ENCODE measurements around the gene TTC23L. TPM values are rescaled to one million over a fixed set of nuclear protein-coding genes. Genes with fewer than 3 reads are reported as not detected.

The TTC23L gene
- total RNA-seq, 1 experiment from 2014 or later, result 0.54 TPM

- TF ChIP-seq, protein P1, sequence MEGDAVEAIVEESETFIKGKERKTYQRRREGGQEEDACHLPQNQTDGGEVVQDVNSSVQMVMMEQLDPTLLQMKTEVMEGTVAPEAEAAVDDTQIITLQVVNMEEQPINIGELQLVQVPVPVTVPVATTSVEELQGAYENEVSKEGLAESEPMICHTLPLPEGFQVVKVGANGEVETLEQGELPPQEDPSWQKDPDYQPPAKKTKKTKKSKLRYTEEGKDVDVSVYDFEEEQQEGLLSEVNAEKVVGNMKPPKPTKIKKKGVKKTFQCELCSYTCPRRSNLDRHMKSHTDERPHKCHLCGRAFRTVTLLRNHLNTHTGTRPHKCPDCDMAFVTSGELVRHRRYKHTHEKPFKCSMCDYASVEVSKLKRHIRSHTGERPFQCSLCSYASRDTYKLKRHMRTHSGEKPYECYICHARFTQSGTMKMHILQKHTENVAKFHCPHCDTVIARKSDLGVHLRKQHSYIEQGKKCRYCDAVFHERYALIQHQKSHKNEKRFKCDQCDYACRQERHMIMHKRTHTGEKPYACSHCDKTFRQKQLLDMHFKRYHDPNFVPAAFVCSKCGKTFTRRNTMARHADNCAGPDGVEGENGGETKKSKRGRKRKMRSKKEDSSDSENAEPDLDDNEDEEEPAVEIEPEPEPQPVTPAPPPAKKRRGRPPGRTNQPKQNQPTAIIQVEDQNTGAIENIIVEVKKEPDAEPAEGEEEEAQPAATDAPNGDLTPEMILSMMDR (IDR thresholded peaks at IDR 0.05; ENCODE audit: unreplicated experiment), result no peak
- H3K36me3 Mint-ChIP-seq (ENCODE audit: insufficient read depth, unreplicated experiment), result peaks cover 27% of the 10 kb centered on the region
- CTCF ChIA-PET, result interaction anchor here (0.6 kb wide), 1 partner anchor 1365 kb away, joined by 3 read pairs; no protein-coding TSS in a partner anchor
- H3K27ac Mint-ChIP-seq (ENCODE audit: unreplicated experiment), result no peak overlapping the region
- H3K4me3 Mint-ChIP-seq (ENCODE audit: low read depth, unreplicated experiment), result no peak overlapping the region
- peaks cover 16% of the 10 kb centered on the region for H3K4me1 Mint-ChIP-seq (ENCODE audit: low read depth, unreplicated experiment)
- intact Hi-C loops (cut with micrococcal nuclease; ENCODE audit: unreplicated experiment), result no loop called here
- H3K9me3 Mint-ChIP-seq (ENCODE audit: low read depth, unreplicated experiment), result no peaks in the 10 kb centered on the region
- no peak for DNase-seq
- H3K27me3 Mint-ChIP-seq (ENCODE audit: unreplicated experiment), result no peaks in the 10 kb centered on the region
- BruUV-seq (replicated peaks), result no TSS peak
Observed at GRCh38 chr5:34834794-34835089, 4.2 kb upstream of the TTC23L start.

- Mint-ChIP-seq H3K36me3 (ENCODE audit: insufficient read depth, unreplicated experiment) (peaks cover 24% of the 10 kb centered on the region), H3K27me3 (ENCODE audit: unreplicated experiment) (no peaks in the 10 kb centered on the region), H3K27ac (ENCODE audit: unreplicated experiment) (no peak overlapping the region), H3K4me1 (ENCODE audit: low read depth, unreplicated experiment) (peaks cover 16% of the 10 kb centered on the region), H3K4me3 (ENCODE audit: low read depth, unreplicated experiment) (no peak overlapping the region), H3K9me3 (ENCODE audit: low read depth, unreplicated experiment) (no peaks in the 10 kb centered on the region)
- CTCF ChIA-PET, result no interaction called here
- TF ChIP-seq, protein P1 (IDR thresholded peaks at IDR 0.05; ENCODE audit: unreplicated experiment), result no peak
- DNase-seq, result no peak
- intact Hi-C loops (cut with micrococcal nuclease; ENCODE audit: unreplicated experiment), result no loop called here
- BruUV-seq (replicated peaks), result no TSS peak
Observed at GRCh38 chr5:34835664-34836063, 3.3 kb upstream of the TTC23L start.

GRCh38 chr5:34841816-34842215 is 2.9 kb downstream of the TTC23L start:
- peaks cover 18% of the 10 kb centered on the region for H3K36me3 Mint-ChIP-seq (ENCODE audit: insufficient read depth, unreplicated experiment)
- CTCF ChIA-PET, result no interaction called here

DNA sequence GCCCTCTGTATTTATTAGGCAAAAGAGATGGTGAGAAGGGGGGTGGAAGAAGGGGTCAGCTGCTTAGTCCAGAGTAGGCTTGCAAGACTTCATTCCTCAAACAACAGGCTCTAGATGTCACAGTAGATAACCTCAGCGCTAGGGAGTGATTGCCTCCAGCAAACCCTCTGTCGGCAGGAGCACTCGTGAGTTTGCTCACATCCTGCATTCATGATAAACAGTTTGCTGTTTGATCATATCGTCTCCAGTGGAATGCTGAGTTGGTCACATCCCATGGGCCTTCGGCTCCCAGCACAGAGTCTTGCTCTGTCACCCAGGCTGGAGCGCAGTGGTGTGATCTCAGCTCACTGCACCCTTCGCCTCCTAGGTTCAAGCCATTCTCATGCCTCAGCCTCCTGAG is 3.6 kb downstream of the TTC23L start:
- peaks cover 16% of the 10 kb centered on the region for H3K4me1 Mint-ChIP-seq (ENCODE audit: low read depth, unreplicated experiment)
- H3K36me3 Mint-ChIP-seq (ENCODE audit: insufficient read depth, unreplicated experiment), result peaks cover 18% of the 10 kb centered on the region
- TF ChIP-seq, protein P1 (IDR thresholded peaks at IDR 0.05; ENCODE audit: unreplicated experiment), result no peak
- CTCF ChIA-PET, result no interaction called here
- intact Hi-C loops (cut with micrococcal nuclease; ENCODE audit: unreplicated experiment), result no loop called here
- H3K27ac Mint-ChIP-seq (ENCODE audit: unreplicated experiment), result no peak overlapping the region
- no peaks in the 10 kb centered on the region for H3K27me3 Mint-ChIP-seq (ENCODE audit: unreplicated experiment)
- no peaks in the 10 kb centered on the region for H3K9me3 Mint-ChIP-seq (ENCODE audit: low read depth, unreplicated experiment)
- no peak for DNase-seq
- no TSS peak for BruUV-seq (replicated peaks)
- H3K4me3 Mint-ChIP-seq (ENCODE audit: low read depth, unreplicated experiment), result no peak overlapping the region

More at GRCh38 chr5:34841816-34842215, 2.9 kb downstream of the TTC23L start:
- Mint-ChIP-seq H3K27me3 (ENCODE audit: unreplicated experiment) (no peaks in the 10 kb centered on the region), H3K27ac (ENCODE audit: unreplicated experiment) (no peak overlapping the region), H3K4me1 (ENCODE audit: low read depth, unreplicated experiment) (peaks cover 16% of the 10 kb centered on the region), H3K9me3 (ENCODE audit: low read depth, unreplicated experiment) (no peaks in the 10 kb centered on the region), H3K4me3 (ENCODE audit: low read depth, unreplicated experiment) (no peak overlapping the region)
- TF ChIP-seq, protein P1 (IDR thresholded peaks at IDR 0.05; ENCODE audit: unreplicated experiment), result no peak
- no peak for DNase-seq
- intact Hi-C loops (cut with micrococcal nuclease; ENCODE audit: unreplicated experiment), result no loop called here
- no TSS peak for BruUV-seq (replicated peaks)

Data from Calu3 (cell line).